NCI-H1092 treated with DMSO at 0.1 percent for 48 hours (cell line): ENCODE measurements around the gene CLEC3B.
"Not testable (repeated sequence)": the region's sequence is repeated elsewhere in the genome, so short reads cannot be mapped to it uniquely, and the experiment has no call there.

ENCODE experiments used
- DNase-seq: peaks from one replicate; lab custom pipeline; 2025; lab: John Stamatoyannopoulos, UW

Gene CLEC3B

DNA sequence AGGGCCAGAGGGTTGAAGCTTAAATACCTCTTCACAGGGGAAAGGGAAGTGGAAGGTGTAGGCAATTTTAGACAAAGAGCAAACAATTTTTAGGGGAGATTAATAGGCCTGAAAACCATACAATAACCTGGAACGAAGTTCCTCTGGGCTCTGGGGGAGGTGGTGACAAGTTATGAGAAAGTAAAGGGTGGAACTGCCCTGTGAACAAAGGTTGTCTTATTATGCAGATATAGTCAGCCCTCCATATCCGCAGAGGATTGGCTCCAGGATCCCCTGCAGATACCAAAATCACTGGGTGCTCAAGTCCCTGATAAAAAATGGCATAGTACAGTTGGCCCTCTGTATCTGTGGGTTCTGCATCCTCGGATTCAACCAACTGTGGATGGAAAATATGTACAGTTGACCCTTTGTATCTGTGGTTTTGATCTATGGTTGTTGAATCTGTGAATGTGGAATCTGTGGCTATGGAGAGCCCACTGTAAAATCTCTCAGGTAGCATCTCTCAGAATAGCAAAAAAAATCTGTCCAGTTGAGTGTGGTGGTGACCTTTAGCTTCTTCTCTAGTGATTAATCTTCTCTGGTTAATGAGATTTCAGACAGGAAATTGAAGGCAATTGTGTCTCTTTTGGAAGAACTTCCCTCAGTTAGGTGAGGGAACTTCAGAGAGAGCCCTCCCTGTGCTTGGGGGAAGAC is 40.2 kb downstream of the CLEC3B start:
- DNase-seq = no peak

DNA sequence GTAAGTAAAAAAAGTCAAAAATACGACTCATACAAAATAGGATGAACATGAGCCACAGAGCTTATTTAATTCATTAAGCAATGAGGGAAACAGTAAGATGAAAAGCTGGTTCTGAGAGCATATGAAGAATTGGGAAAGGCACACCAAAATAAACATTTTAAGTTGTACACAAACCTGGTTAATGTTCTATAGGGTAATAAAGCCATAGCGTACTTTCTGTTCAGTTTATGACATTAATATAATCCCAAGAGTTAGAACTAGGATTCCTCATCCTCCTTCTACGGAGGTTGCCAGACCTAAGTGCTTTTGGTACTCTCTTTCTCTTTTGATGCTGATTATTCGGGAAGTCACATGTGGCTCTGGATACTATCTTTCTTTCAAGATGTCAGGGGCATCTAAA is 41.4 kb downstream of the CLEC3B start:
- DNase-seq = no peak

DNA sequence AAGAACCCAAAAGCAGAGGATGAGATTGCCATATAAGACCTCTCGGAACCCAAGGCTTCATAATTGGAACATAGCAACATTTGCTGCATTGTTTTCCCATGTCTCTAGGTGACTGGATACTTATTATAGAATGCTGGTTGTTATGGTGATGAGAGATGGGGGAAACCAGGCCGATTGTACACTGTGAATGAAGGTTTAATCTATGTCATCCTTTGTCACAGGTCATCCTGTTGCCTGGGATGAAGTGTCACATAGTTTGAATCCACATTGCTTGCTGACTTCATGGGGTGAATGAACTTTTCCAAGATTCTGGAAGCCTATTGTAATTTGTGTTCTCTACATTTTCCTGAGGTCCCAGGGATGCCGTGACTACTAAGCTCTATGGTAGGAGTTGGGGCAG is 41.8 kb downstream of the CLEC3B start:
- no peak for DNase-seq

DNA sequence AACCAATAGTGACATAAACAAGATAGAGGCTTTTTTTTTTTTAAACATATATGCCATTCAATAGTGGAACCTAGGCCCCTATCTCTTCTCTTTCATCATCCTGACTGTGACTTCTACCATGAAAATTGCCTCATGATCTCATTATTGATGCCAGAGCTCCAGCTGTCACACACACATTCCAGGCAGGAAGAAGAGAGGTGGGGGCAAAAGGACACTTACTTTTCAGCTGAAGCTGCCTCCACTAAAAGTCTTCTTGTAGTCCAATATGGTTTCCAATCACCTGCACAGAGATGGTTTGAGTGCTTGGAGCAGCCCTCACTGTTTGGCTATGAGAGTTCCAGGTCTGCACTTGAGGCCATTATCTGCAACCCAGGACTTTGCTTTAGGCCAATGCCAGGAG is 45.0 kb downstream of the CLEC3B start:
- no peak for DNase-seq

DNA sequence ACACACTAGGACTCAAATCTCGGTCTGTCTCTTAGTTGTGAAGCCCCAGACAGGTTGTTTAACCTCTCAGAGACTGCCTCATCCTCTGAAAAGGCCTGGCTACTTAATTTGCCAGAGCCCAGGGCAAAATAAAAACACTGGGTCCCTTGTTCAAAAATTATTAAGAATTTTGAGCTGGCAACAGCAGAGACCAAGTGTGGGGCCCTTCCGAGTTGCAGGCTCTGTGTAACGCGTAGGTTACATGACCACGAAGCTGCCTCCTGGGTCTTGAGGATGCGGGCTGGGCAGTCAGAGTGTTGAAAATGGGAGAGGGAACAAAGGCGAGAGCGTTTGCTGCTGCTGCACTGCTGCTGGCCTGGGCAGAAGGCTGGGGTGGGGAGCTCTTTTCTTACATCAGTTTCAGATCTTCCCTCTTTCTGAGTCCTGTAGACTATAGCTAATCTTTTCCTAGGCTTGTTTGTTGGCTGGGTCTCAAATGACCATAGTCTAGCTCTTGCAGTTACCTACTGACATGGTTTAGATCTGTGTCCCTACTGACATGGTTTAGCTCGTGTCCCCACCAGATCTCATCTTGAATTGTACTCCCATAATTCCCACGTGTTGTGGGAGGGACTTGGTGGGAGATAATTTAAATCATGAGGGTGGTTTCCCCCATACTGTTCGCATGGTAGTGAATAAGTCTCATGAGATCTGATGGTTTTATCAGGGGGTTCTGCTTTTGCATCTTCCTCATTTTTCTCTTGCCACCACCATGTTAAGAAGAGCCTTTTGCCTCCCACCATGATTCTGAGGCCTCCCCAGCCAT is 49.9 kb downstream of the CLEC3B start:
- DNase-seq = no peak

DNA sequence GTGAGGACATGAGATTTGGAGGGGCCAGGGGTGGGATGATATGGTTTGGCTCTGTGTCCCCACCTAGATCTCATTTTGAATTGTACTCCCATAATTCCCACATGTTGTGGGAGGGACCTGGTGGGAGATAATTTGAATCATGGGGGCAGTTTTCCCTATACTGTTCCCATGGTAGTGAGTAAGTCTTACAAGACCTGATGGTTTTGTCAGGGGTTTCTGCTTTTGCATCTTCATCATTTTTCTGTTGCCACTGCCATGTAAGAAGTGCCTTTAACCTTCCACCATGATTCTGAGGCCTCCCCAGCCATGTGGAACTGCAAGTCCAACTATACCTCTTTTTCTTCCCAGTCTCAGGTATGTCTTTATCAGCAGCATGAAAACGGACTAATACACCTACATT is 52.2 kb downstream of the CLEC3B start:
- not testable (repeated sequence) for DNase-seq

DNA sequence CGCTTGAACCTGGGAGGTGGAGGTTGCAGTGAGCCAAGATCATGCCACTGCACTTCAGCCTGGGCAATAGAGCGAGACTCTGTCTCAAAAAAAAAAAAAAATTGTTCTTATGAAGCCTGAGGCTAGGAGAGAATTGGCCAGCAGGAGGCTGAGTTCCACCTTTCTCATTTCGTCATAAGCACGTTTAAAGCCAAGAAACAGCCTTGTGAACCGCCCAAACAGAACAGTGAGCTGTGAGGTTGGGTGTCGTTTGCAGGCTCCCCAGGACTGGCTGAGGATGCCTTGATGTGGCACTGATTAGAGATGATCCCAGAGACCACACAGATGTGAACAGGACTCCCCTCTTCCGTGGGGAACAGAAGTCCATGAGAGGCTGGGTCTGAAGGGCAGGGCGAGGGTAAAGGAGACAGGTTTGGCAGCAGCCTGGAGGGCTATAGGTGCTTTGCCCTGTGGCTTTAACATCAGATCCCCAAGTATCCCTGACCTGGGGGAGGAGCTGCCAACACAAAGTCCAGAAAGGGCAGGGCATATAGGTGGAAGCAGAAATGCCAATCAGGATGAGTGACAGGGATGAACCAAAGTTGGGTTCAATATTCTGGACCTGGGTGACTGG is 52.9 kb downstream of the CLEC3B start:
- DNase-seq = no peak

DNA sequence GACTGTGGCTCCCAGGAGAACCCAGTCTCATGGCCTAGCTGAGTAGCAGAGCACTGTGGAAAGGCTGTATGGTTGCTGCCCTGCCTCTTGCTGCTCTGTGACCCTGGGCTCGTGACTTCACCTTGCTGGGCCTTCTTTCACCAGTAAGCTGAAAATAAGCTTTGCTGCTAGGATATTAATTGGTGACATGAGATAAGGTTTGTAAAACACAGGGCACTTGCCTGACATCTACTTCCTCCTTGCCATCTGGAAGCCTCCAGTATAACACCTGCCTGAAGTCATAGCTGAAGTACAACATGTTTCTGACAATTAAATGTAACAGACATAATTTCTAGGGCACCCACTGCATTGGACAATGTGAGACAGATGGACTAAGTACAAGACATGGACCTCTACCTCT is 53.6 kb downstream of the CLEC3B start:
- no peak for DNase-seq

DNA sequence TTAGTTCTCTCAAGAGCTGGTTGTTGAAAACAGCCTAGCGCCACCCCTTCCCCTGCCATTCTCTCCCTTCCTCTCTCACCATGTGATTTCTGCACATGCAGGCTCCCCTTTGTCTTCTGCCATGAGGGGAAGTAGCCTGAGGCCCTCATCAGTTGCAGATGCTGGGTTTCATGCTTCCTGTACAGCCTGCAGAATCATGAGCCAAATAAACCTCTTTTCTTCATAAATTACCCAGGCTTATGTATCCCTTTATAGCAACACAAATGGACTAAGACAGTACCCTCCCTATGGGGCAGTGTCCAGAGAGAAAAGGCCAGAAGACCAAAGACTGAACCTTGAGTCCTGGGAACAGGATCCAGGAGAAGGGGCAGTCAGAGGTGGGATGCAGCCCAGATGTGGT is 54.7 kb downstream of the CLEC3B start:
- DNase-seq = no peak

DNA sequence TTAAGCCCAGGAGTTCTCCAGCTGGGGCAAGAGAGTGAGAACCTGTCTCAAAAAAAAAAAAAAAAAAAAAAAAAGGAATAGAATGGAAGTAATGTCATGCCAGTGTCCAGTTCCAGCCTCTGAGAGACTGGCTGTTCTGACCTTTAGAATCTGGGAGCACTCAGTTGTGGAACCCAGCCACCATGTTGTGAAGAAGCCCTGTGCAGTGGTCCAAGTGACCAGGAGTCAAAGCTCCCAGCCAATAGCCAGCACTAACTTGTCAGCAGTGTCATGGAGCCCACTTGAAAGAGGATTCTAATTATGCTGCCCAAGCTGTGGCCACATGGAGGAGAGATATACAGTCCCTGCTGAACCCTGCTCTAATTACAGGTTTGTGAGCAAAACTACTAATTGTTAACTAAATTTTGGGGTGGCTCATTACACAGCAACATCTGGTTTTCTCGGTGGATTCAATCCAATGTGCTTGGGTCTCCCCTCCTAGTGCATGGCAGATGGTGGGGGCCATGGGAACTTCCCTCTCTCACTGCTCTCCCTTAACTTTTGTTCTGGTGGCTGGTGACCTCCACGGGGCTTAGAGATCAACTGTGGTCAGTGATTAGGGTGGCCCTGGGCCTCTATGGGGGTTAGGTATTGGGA is 55.5 kb downstream of the CLEC3B start:
- no peak for DNase-seq

DNA sequence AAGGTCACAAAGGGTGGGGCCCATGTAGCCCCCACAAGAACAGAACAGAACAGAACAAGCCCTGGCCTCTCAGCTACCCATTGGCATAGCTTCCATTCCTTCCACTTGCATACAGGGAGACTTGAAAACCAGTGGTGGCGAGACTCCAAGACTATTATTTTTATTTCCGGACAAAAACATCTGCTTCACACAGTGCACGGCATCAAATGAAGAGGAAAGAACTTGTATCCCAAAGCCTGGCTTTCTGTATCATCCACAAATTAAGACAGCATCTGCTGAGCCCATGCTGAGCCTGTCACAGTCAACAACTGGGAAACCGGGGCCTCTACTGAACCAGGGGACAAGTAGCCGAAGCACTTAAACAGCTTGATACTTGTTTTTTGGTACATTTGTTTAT is 56.0 kb downstream of the CLEC3B start:
- no peak for DNase-seq

DNA sequence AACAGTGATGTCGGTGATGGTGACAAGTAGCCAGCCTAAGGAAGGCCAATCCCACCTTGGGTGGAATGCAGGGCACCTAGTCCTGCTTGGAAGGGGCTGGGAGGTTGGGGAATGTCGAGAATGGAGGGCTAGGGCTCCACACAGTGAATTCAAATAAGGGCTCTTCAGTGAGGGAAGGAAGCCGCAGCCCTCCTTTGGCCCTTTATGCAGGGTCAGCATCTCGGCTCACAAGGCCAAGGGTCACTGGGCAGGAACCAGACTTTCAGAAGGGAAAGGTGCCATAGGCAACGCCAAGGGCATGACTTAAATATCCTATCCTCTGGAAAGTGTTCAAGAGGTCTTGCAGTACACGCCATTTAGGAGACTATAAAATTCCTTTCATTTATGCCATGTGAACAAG is 56.9 kb downstream of the CLEC3B start:
- no peak for DNase-seq

DNA sequence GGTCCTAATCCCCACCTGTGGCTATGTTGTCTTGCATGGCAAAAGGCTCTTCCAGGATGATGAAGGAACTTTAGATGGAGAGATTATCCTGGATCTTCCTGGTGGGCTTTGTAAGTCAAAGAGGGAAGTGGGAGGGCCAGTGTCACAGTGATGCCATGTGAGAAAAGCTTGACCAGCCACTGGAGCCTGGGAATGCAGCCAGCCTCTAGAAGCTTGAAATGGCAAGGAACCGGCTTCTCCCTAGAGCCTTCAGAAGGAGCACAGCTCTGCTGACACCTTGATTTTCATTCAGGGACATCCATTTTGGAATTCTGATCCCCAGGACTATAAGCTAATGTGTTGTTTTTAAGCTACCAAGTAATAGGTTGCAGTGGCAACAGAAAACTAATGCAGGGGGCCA is 58.3 kb downstream of the CLEC3B start:
- DNase-seq = no peak

DNA sequence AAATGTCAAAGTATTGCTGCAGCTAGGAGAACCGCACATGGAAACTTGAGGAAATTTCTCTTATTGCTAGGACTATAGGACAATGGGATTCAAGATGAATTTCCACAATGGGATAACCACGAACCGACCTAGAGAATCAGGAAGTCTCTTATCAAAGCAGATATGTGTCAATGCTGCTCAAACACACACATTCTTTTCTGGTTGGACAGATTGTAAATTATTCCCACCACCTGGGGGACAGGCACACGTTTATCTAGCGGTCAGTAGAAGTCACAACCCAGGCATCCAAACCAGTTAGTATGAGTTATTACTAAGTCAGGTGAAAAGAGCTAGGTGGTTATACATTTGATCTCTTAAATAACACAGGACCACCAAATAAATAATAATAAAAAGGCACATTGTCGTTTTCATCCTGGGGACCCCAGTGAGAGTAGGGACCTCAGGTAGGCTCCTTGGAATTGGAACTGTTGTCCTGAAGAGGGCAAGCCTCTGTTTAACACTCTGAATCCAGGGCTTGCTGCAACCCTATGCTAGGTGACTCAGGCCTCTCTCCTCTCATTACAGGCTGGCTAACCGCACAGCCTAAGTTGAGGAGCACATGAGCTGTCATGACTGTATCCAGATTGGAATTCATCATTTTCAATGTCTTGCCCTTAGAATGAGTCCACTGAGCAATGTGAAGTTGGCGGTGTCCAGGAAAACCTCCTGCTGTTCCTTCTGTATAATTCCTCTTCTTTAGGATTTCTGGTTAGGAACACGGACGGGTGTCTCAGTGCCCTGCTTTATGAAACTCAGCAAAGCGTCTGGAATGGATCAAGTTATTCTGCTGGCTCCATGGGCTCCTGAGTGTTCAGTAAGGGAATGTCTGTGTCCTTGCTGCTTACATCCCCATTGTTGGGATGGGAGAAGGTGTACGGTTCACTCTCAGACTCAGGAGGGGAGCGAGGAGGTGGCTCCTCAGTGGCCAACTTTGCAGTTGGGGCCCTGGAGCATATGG is 59.0 kb downstream of the CLEC3B start:
- no peak for DNase-seq
